DMS114 treated with DMSO at 0.1 percent for 48 hours (cell line): Measurements from ENCODE around the gene GRID2IP.
A peak's percentile ranks its signal among the peaks of the same experiment; 100 is the strongest.
"Not testable (repeated sequence)": the region's sequence is repeated elsewhere in the genome, so short reads cannot be mapped to it uniquely, and the experiment has no call there.

ENCODE experiments used
- DNase-seq: peaks from one replicate; lab custom pipeline; 2025; ENCODE audit not compliant: unreplicated experiment; lab: John Stamatoyannopoulos, UW

Gene GRID2IP

DNA sequence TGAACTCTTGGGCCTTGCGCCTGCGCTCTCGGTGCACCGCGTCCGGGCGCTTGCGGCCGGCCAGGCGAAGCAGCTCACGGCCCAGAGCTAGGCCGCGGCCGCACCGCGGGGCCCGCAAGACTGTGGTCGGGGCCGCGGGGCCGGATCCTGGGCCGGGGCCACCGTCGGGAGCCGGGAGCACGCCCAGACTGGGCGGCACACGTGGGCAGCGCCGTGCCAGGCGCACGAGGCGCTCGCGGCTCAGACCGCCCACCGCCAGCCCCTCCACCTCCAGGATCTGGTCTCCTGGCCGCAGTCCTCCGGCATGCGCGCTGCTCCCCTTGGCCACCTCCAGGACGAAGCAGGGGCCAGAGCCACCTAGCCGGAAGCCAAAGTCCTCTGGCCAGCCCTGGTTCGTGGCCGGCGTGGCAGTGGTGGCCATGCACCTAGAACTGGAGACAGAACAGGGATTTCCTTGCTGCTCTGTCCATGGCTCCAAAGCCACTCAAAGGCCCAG is at the start of gene GRID2IP:
TSS of gene GRID2IP (minus strand) at position 446 of the 496 bp plus-strand sequence. CDS start at position 421, 25 bp downstream.
- DNase-seq: no peak

- DNase-seq: no peak
These were observed 48.8 kb upstream of the GRID2IP start for GRCh38 chr7:6600093-6600492.

DNA sequence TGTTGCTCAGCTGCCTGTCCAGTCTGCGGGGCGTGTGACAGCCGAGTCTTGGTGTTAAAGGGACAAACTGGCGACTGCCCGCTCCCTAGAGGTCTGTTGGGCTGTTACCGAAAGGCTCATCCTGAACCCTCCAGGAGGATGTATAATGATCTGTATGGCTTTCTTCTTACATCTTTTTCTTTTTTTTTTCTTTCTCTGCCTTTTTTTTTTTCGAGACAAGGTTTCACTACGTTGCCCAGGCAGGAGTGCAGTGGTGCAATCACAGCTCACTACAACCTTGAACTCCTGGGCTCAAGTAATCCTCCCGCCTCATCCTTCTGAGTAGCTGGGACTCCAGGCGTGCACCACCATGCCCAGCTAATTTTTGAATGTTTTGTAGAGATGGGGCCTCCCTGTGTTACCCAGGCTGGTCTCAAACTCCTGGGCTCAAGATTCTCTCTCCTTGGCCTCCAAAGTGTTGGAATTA is 39.4 kb upstream of the GRID2IP start:
- no peak for DNase-seq

DNA sequence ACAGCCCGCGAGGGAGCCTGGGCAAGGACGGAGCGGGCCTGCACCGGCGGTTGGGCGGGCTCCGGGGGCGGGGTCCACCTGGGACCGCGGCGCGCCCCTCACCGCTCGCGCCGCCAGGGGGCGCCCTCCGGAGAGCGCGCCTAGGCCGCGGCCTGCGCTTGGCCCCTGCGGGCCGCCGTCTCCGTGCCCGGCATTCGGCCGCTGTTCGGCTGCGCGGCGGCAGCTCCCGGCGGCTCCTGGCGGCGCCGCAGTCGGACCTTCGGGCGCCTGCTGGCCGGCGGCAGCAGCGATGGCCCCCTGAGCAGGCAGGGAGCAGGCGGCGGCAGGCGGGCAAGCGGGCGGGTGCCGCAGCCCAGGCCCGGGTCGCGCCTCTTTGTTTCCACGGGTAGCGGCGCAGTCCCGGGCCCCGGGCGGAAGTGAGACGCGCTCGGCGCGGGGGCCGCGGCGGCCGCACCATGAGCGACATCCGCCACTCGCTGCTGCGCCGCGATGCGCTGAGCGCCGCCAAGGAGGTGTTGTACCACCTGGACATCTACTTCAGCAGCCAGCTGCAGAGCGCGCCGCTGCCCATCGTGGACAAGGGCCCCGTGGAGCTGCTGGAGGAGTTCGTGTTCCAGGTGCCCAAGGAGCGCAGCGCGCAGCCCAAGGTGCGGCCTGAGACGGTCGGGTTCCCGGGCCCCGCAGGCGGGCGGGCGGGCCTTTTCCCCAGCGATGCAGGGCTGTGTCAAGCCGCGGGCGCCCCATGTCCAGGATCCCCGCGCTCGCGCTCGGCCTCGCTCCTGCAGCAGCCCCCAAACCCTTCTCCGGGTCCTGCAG is 38.8 kb upstream of the GRID2IP start, which contains the start of gene INTS15:
TSS of gene INTS15 (plus strand) at position 193 of the 816 bp plus-strand sequence. CDS start at position 456, 263 bp downstream.
- peak; percentile 59 for DNase-seq

- DNase-seq: no peak
These were observed 38.0 kb upstream of the GRID2IP start for GRCh38 chr7:6589151-6589828.

DNA sequence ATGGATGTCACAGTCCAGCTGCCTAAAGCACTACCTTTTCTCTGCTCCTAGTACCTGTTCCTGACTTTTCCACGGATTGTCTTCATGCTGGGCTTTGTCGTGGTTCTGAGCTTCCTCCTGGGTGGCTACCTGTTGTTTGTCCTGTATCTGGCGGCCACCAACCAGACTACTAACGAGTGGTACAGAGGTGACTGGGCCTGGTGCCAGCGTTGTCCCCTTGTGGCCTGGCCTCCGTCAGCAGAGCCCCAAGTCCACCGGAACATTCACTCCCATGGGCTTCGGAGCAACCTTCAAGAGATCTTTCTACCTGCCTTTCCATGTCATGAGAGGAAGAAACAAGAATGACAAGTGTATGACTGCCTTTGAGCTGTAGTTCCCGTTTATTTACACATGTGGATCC is 37.3 kb upstream of the GRID2IP start:
- DNase-seq: no peak

DNA sequence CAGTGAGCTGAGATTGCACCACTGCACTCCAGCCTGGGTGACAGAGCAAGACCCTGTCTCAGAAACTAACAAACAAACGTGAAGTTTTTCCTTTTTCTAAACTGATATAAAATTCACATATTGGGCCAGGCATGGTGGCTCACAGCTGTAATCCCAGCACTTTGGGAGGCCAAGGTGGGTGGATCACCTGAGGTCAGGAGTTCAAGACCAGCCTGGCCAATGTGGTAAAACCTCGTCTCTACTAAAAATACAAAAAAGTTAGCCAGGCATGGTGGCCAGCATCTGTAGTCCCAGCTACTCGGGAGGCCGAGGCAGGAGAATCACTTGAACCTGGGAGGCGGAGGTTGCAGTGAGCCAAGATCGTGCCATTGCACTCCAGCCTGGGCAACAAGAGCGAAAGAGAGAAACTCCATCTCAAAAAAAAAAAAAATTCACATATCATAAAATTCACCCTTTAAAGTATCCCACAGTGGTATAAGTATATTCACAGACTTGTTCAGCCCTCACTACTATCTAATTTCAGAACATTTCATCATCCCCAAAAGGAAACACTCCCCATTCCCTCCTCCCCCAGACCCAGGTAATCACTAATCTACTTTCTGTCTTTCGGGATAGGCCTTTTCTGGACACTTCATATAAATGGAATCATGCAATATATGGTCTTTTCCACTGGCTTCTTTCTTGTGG is 34.6 kb upstream of the GRID2IP start:
- not testable (repeated sequence) for DNase-seq

- no peak for DNase-seq
These were observed 28.2 kb upstream of the GRID2IP start for GRCh38 chr7:6579446-6579845.

- DNase-seq: no peak
These were observed 27.1 kb upstream of the GRID2IP start for GRCh38 chr7:6578114-6579084.

DNA sequence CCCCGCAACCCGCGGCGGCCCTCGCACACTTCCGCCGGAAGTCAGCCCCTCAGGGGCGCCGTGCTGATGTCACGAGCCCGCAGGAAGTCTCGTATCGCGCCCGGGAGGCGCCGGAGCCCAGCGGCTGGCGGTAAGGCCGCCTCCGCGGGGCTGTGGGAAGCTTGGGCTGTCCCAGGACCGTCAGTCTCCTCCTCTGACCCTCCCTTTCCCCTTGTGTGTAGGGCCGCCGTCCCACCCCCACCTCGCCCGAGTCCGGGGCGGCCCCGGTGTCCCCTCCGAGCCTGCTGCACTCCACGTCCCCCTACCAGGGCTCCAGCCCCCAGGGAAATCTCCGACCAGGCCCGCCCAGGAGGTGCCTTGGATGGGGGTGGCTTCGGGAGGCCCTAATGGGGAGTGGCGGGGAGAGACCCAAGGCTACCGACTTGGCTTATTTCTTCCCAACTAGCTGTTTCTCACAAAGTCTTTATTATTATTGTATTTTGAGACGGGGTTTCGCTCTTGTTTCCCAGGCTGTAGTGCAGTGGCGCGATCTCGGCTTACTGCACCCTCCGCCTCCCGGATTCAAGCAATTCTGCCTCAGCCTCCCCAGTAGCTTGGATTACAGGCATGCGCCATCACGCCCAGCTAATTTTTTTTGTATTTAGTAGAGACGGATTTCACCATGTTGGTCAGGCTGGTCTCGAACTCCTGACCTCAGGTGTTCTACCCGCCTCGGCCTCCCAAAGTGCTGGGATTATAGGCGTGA is 26.3 kb upstream of the GRID2IP start, which contains the start of gene ZDHHC4:
TSS of gene ZDHHC4 (plus strand) at position 86 of the 745 bp plus-strand sequence. CDS start 3,108 bp downstream, outside the sequence.
- DNase-seq: peak; percentile 73

- DNase-seq: not testable (repeated sequence)
These were observed 25.7 kb upstream of the GRID2IP start for GRCh38 chr7:6576867-6577368.

- no peak for DNase-seq
These were observed 25.0 kb upstream of the GRID2IP start for GRCh38 chr7:6576024-6576866.

- DNase-seq: no peak
These were observed 24.2 kb upstream of the GRID2IP start for GRCh38 chr7:6575281-6576023.

GRCh38 chr7:6571160-6571779 is 20.0 kb upstream of the GRID2IP start:
- DNase-seq: no peak

GRCh38 chr7:6567886-6568285 is 16.6 kb upstream of the GRID2IP start:
- no peak for DNase-seq

DNA sequence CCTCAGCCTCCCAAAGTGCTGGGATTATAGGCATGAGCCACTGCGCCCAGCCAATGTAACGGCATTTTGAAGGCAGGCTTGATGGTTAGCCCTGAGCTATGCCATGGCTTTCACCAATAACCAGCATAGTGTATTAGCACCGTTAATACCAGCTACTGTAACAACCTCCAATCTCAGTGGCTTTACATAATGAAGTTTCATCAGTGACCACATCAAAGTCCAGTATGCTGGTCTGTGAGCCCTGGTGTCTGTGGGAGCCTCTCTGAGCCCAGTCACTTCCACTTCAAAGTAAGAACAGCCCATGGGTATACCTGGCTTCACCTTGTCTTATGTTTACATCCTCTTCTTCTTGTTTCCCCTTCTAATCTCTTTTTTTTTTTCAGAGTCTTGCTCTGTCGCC is 14.4 kb upstream of the GRID2IP start:
- no peak for DNase-seq
